Measurements from ENCODE around the gene ZMYND10. TPM values are rescaled to one million over a fixed set of nuclear protein-coding genes. Genes with fewer than 3 reads are reported as not detected.

The ZMYND10 gene
- total and polyA plus RNA-seq, 5 donors from 2014 or later = 0.09 to 1.6 TPM; not detected in 3

DNA sequence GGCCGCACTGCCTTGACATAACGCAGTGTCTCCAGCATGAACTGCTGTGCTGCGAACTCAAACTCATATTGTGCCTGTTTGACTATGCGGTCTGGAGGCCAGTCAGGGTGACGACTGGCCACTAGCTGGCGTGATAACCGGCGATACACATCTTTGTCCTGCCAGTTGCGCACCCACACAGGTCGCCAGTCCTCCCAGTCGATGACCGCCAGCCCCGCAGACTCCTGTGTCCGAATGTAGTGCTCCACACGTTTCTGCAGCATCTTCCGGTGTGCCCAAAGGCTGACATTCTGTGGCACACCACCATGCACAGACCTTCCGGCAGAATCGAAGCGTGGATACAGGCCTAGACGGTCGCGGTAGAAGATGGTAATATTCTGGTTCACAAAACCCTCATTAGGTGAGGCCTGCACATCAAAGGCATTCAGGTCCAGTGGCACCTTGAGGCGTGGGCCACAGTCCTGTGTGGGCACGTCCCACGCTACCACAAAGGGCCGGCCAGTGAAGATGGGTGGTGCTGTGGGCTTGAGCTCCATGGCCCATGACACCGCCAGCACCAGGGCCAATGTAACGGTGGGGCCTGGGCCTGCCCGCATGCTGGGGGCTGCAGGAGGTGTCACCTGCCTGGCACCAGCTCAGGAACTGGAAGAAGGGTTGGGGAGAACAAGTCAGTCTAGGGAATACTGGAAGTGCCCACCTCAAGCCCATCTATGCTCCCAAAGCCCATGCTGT, 25.5 kb downstream of the ZMYND10 start:
- Mint-ChIP-seq H3K4me1 (peaks cover 10 to 56% (median 22%) of the 10 kb centered on the region in 4 donors), H3K4me3 (peak overlapping the region; percentile 93 to 95 (median 94)), H3K27me3 (no peaks in the 10 kb centered on the region), H3K9me3 (no peaks in the 10 kb centered on the region), H3K27ac (peak overlapping the region; percentile 84 to 87 (median 87)), H3K36me3 (peaks cover 3% of the 10 kb centered on the region)
- Histone ChIP-seq H3K27me3 (ENCODE audit: control insufficient read depth, insufficient read depth, low read length) (no peaks in the 10 kb centered on the region), H3K4me1 (ENCODE audit: control insufficient read depth, insufficient read depth, low read length, poor library complexity, severe bottlenecking) (peaks cover 44% of the 10 kb centered on the region), H3K9me3 (ENCODE audit: control insufficient read depth in 2 of 2, low read length in 2 of 2) (no peaks in the 10 kb centered on the region), H3K36me3 (ENCODE audit: control insufficient read depth, insufficient read depth, low read length) (no peaks in the 10 kb centered on the region), H3K27ac (ENCODE audit: insufficient read depth, low read length, poor library complexity, severe bottlenecking) (no peak overlapping the region), H3K4me3 (ENCODE audit: low read depth, low read length) (peak overlapping the region; percentile 84)
- no peak for DNase-seq
- ATAC-seq (ENCODE audit: low read depth in 2 of 2) = no peak

DNA sequence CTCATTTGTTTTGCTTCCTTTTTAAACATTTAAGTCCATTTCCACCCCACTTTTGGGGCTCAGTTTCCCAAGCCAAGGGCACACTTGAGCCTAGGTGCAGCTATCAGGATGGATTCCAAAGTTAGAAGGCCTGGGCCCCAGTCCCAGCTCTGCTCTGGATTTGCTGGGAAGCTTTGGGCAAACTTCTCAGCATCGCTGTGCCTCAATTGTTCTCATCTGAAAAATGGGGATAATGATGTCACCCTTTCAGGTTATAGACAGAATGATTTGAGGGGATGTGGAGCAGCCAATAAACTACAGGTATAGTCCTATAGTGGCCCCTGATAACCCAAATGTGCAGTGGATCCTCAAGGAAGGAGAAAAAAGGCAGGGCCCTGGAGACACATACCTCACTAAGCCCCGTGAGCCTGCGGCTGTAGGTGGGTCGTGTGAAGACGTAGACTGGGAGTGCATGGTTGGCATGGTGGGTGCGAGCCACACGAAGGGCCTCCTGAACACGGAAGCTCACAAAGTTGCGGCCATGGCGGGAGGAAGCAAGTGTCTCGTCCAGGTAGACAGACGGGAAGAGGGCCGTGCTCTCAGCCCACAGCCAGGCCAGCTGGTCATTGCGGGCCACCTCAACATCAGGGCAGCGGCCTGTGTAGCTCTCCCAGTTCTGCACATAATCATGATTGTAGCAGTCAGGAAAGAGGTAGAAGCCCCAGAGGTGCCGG, 26.2 kb downstream of the ZMYND10 start:
- H3K27me3 ChIP-seq (ENCODE audit: control insufficient read depth, insufficient read depth, low read length) = no peaks in the 10 kb centered on the region
- H3K4me1 ChIP-seq (ENCODE audit: control insufficient read depth, insufficient read depth, low read length, poor library complexity, severe bottlenecking) = peaks cover 44% of the 10 kb centered on the region
- Mint-ChIP-seq H3K27ac (peak overlapping the region in 1 of 3 donors; percentile 29), H3K9me3 (no peaks in the 10 kb centered on the region), H3K4me1 (peaks cover 5 to 51% (median 20%) of the 10 kb centered on the region in 4 donors), H3K36me3 (peaks cover 3% of the 10 kb centered on the region), H3K4me3 (peak overlapping the region; percentile 15 to 94 (median 80)), H3K27me3 (no peaks in the 10 kb centered on the region)
- no peak for ATAC-seq (ENCODE audit: low read depth in 2 of 2)
- H3K36me3 ChIP-seq (ENCODE audit: control insufficient read depth, insufficient read depth, low read length) = no peaks in the 10 kb centered on the region
- DNase-seq = no peak
- H3K27ac ChIP-seq (ENCODE audit: insufficient read depth, low read length, poor library complexity, severe bottlenecking) = no peak overlapping the region
- H3K9me3 ChIP-seq (ENCODE audit: control insufficient read depth in 2 of 2, low read length in 2 of 2) = no peaks in the 10 kb centered on the region
- H3K4me3 ChIP-seq (ENCODE audit: low read depth, low read length) = no peak overlapping the region

DNA sequence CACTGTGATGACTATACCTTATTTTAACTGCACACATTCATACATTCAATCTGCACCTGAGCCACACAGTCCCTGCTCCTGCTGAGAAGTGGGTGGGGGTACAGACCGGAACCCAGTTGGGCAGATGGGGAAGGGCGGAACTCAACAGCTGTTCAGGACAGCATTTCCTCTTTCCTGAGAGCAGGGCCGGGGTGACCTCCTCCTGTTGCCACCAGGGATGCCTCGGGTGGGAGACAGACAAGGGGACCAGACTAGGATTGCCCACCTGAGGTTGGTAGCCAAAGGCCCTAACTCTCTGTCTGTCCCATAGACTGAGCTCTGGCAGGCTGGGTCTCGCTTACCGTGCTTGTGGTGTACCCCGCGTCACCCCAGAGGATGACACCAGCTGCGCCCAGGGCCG, 26.9 kb downstream of the ZMYND10 start:
- Histone ChIP-seq H3K27me3 (ENCODE audit: control insufficient read depth, insufficient read depth, low read length) (no peaks in the 10 kb centered on the region), H3K27ac (ENCODE audit: insufficient read depth, low read length, poor library complexity, severe bottlenecking) (no peak overlapping the region), H3K4me3 (ENCODE audit: low read depth, low read length) (no peak overlapping the region), H3K9me3 (ENCODE audit: control insufficient read depth in 2 of 2, low read length in 2 of 2) (no peaks in the 10 kb centered on the region), H3K36me3 (ENCODE audit: control insufficient read depth, insufficient read depth, low read length) (no peaks in the 10 kb centered on the region), H3K4me1 (ENCODE audit: control insufficient read depth, insufficient read depth, low read length, poor library complexity, severe bottlenecking) (peaks cover 44% of the 10 kb centered on the region)
- Mint-ChIP-seq H3K4me1 (peaks cover 5 to 51% (median 21%) of the 10 kb centered on the region in 4 donors), H3K4me3 (peak overlapping the region in 3 of 4 donors; percentile 2 to 94 (median 48)), H3K27ac (peak overlapping the region in 2 of 3 donors; percentile 25 to 29), H3K36me3 (peaks cover 3% of the 10 kb centered on the region), H3K9me3 (no peaks in the 10 kb centered on the region), H3K27me3 (peaks cover 5% of the 10 kb centered on the region)
- DNase-seq (no peak), ATAC-seq (ENCODE audit: low read depth in 2 of 2) (no peak)

DNA sequence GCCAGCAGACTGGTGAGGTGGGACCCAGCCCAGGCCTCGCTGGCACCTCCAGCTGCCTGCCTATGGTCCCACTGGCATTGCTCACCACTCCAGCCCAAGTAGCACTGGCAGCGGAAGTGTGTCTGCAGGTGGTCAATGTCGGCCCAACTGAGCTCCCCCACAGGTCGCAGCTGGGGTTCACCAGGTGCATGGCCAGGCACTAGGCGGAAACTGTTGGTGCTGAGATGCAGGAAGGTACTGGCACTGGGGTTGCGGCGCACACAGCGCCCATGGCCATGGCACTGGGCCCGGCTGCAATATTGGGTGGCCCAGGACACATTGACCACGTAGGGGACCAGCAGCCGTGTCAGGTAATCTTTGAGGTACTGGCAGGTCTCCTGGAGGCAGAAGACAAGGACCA, 27.4 kb downstream of the ZMYND10 start:
- Mint-ChIP-seq H3K4me3 (peak overlapping the region in 3 of 4 donors; percentile 13 to 94 (median 38)), H3K4me1 (peaks cover 5 to 50% (median 21%) of the 10 kb centered on the region in 4 donors), H3K27ac (peak overlapping the region in 1 of 3 donors; percentile 25), H3K9me3 (no peaks in the 10 kb centered on the region), H3K36me3 (peaks cover 3% of the 10 kb centered on the region), H3K27me3 (peaks cover 5% of the 10 kb centered on the region)
- H3K4me1 ChIP-seq (ENCODE audit: control insufficient read depth, insufficient read depth, low read length, poor library complexity, severe bottlenecking) = peaks cover 44% of the 10 kb centered on the region
- H3K36me3 ChIP-seq (ENCODE audit: control insufficient read depth, insufficient read depth, low read length) = no peaks in the 10 kb centered on the region
- ATAC-seq (ENCODE audit: low read depth in 2 of 2) (no peak), DNase-seq (no peak)
- no peak overlapping the region for H3K4me3 ChIP-seq (ENCODE audit: low read depth, low read length)
- H3K27ac ChIP-seq (ENCODE audit: insufficient read depth, low read length, poor library complexity, severe bottlenecking) = no peak overlapping the region
- no peaks in the 10 kb centered on the region for H3K9me3 ChIP-seq (ENCODE audit: control insufficient read depth in 2 of 2, low read length in 2 of 2)
- no peaks in the 10 kb centered on the region for H3K27me3 ChIP-seq (ENCODE audit: control insufficient read depth, insufficient read depth, low read length)

GRCh38 chr3:50317300-50317699, 28.2 kb downstream of the ZMYND10 start:
- Histone ChIP-seq H3K4me3 (ENCODE audit: low read depth, low read length) (no peak overlapping the region), H3K4me1 (ENCODE audit: control insufficient read depth, insufficient read depth, low read length, poor library complexity, severe bottlenecking) (peaks cover 41% of the 10 kb centered on the region), H3K27me3 (ENCODE audit: control insufficient read depth, insufficient read depth, low read length) (no peaks in the 10 kb centered on the region), H3K9me3 (ENCODE audit: control insufficient read depth in 2 of 2, low read length in 2 of 2) (no peaks in the 10 kb centered on the region), H3K36me3 (ENCODE audit: control insufficient read depth, insufficient read depth, low read length) (no peaks in the 10 kb centered on the region), H3K27ac (ENCODE audit: insufficient read depth, low read length, poor library complexity, severe bottlenecking) (peak overlapping the region; percentile 62)
- Mint-ChIP-seq H3K27me3 (peaks cover 5% of the 10 kb centered on the region), H3K36me3 (peaks cover 3% of the 10 kb centered on the region), H3K4me1 (peaks cover 5 to 47% (median 21%) of the 10 kb centered on the region in 4 donors), H3K4me3 (peak overlapping the region in 2 of 4 donors; percentile 60 to 73), H3K27ac (peak overlapping the region in 1 of 3 donors; percentile 86), H3K9me3 (no peaks in the 10 kb centered on the region)
- DNase-seq (no peak), ATAC-seq (ENCODE audit: low read depth in 2 of 2) (no peak)

DNA sequence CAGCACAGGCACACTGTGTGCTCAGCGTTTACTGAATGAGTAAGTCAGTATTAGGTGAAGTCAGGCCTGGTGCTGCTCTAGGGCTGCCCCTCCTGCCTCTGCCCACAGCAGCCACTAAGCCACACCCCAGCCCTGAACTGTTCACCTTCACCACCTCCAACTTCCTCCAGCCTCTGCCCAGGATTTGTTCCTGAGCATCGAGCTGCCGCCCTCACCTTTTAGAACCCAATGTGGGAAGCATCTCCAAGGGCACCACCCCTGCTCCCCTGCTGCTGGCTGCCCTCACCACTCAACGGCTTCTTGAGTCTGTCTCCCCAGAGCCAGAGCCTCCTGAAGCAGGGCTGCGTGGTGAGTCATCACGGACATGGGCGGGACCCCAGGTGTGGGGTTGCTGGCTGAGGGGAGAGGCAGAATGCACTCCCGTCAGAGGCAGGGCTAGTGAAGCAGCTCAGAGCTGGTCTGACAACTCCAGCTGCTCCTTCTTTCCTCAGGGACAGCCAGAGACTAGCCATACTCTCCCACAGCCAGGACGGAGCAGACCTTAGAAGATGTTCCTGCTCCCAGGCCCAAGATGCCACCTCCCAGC, 28.8 kb downstream of the ZMYND10 start:
- peak; percentile 60 to 70 for ATAC-seq (ENCODE audit: low read depth in 2 of 2)
- Mint-ChIP-seq H3K27ac (peak overlapping the region; percentile 41 to 86 (median 65)), H3K36me3 (peaks cover 3% of the 10 kb centered on the region), H3K9me3 (no peaks in the 10 kb centered on the region), H3K4me3 (peak overlapping the region; percentile 60 to 81 (median 72)), H3K27me3 (peaks cover 5% of the 10 kb centered on the region), H3K4me1 (peaks cover 5 to 47% (median 21%) of the 10 kb centered on the region in 4 donors)
- DNase-seq = peak; percentile 51 to 68 (median 55)
- Histone ChIP-seq H3K9me3 (ENCODE audit: control insufficient read depth in 2 of 2, low read length in 2 of 2) (no peaks in the 10 kb centered on the region), H3K36me3 (ENCODE audit: control insufficient read depth, insufficient read depth, low read length) (no peaks in the 10 kb centered on the region), H3K27me3 (ENCODE audit: control insufficient read depth, insufficient read depth, low read length) (no peaks in the 10 kb centered on the region), H3K27ac (ENCODE audit: insufficient read depth, low read length, poor library complexity, severe bottlenecking) (peak overlapping the region; percentile 62), H3K4me1 (ENCODE audit: control insufficient read depth, insufficient read depth, low read length, poor library complexity, severe bottlenecking) (peaks cover 36% of the 10 kb centered on the region), H3K4me3 (ENCODE audit: low read depth, low read length) (peak overlapping the region; percentile 44)

GRCh38 chr3:50314816-50315215, 30.7 kb downstream of the ZMYND10 start:
- ATAC-seq (ENCODE audit: low read depth in 2 of 2) (no peak), DNase-seq (no peak)
- Histone ChIP-seq H3K4me1 (ENCODE audit: control insufficient read depth, insufficient read depth, low read length, poor library complexity, severe bottlenecking) (peaks cover 22% of the 10 kb centered on the region), H3K27ac (ENCODE audit: insufficient read depth, low read length, poor library complexity, severe bottlenecking) (no peak overlapping the region), H3K27me3 (ENCODE audit: control insufficient read depth, insufficient read depth, low read length) (no peaks in the 10 kb centered on the region), H3K9me3 (ENCODE audit: control insufficient read depth in 2 of 2, low read length in 2 of 2) (no peaks in the 10 kb centered on the region), H3K4me3 (ENCODE audit: low read depth, low read length) (no peak overlapping the region), H3K36me3 (ENCODE audit: control insufficient read depth, insufficient read depth, low read length) (no peaks in the 10 kb centered on the region)
- H3K36me3 Mint-ChIP-seq = peaks cover 3% of the 10 kb centered on the region
- no peaks in the 10 kb centered on the region for H3K9me3 Mint-ChIP-seq
- H3K27me3 Mint-ChIP-seq = peaks cover 5% of the 10 kb centered on the region
- H3K27ac Mint-ChIP-seq = no peak overlapping the region
- H3K4me1 Mint-ChIP-seq = peaks cover 5 to 36% (median 18%) of the 10 kb centered on the region in 4 donors
- H3K4me3 Mint-ChIP-seq = peak overlapping the region in 1 of 4 donors; percentile 71

All from CD4-positive, CD25-positive, alpha-beta regulatory T cell (primary cell).